HepG2 (cell line): ENCODE results near the gene SLC7A8. TPM values are rescaled to one million over a fixed set of nuclear protein-coding genes. Genes with fewer than 3 reads are reported as not detected.

Experiments used
- ATF2 ChIP-seq: sonication (generic); formaldehyde crosslinking; IDR thresholded peaks from 2 replicates; pipeline ENCODE4 v1.4.0; 2020; ENCODE audit warnings: missing genetic modification reagents
- BRCA1 ChIP-seq: sonication (generic); formaldehyde crosslinking; IDR thresholded peaks from 2 replicates; pipeline ENCODE4 v1.4.0; 2020; ENCODE audit warnings: missing genetic modification reagents
- CAMTA2 ChIP-seq: sonication (generic); formaldehyde crosslinking; IDR thresholded peaks from 2 replicates; pipeline ENCODE4 v1.4.0; 2020; ENCODE audit warnings: mild to moderate bottlenecking, missing genetic modification reagents, borderline replicate concordance
- E2F2 ChIP-seq: sonication (generic); formaldehyde crosslinking; IDR thresholded peaks from 2 replicates; pipeline ENCODE4 v1.4.0; 2020; ENCODE audit warnings: missing genetic modification reagents, borderline replicate concordance
- HNRNPUL1 ChIP-seq: fragments of 200-400 bp; formaldehyde crosslinking; IDR thresholded peaks from 2 replicates; pipeline ENCODE4 v1.6.1; 2017; ENCODE audit warnings: low read depth, mild to moderate bottlenecking, low read length, moderate library complexity
- ISL2 ChIP-seq: sonication (generic); formaldehyde crosslinking; IDR thresholded peaks from 2 replicates; pipeline ENCODE4 v1.5.0; 2020; ENCODE audit warnings: missing genetic modification reagents
- JDP2 ChIP-seq: sonication (generic); formaldehyde crosslinking; IDR thresholded peaks from 2 replicates; pipeline ENCODE4 v1.8.1; 2022; ENCODE audit warnings: missing genetic modification reagents, borderline replicate concordance
- MEF2D ChIP-seq: sonication (generic); formaldehyde crosslinking; IDR thresholded peaks from 2 replicates; pipeline ENCODE4 v1.5.1; 2020; ENCODE audit warnings: mild to moderate bottlenecking, missing genetic modification reagents
- MEIS1 ChIP-seq: sonication (generic); formaldehyde crosslinking; IDR thresholded peaks from 2 replicates; pipeline ENCODE4 v1.9.0; 2021; ENCODE audit warnings: mild to moderate bottlenecking, missing genetic modification reagents, moderate library complexity, borderline replicate concordance
- NFYB ChIP-seq: sonication (generic); formaldehyde crosslinking; IDR thresholded peaks from 2 replicates; pipeline ENCODE4 v1.4.0; 2020; ENCODE audit warnings: missing genetic modification reagents
- PRDM10 ChIP-seq: sonication (generic); formaldehyde crosslinking; IDR thresholded peaks from 2 replicates; pipeline ENCODE4 v1.4.0; 2020; ENCODE audit warnings: low read depth, missing genetic modification reagents
- TAF15 ChIP-seq: fragments of 200-400 bp; formaldehyde crosslinking; IDR thresholded peaks from one replicate; pipeline ENCODE4 v1.6.1; 2018; ENCODE audit warnings: mild to moderate bottlenecking, low read depth, low read length; ENCODE audit not compliant: poor library complexity, severe bottlenecking
- ZNF780A ChIP-seq: sonication (generic); formaldehyde crosslinking; IDR thresholded peaks from 2 replicates; pipeline ENCODE4 v1.8.0; 2022; ENCODE audit warnings: mild to moderate bottlenecking, missing genetic modification reagents, moderate library complexity
- polyA plus RNA-seq, 8 experiments: library from polyadenylated mRNA; depleted of rRNA in 3 of 8; stranded (reverse) in 7 of 8; unstranded in 1 of 8; fragments of >200 nt; fragmentation: Illumina TruSeq in 4 of 8; extraction: Trizol in 4 of 8; gene quantifications; 2 replicates each; pipeline versions ENCODE4 v1.2.1 to v1.2.3, GENCODE V29; 2011 to 2016; ENCODE audit warnings: low read depth in 4 of 8, missing spikeins in 1 of 8, mixed read lengths in 1 of 8; ENCODE audit not compliant: insufficient read depth in 1 of 8
- total RNA-seq, 5 experiments: library from RNA; depleted of rRNA; stranded (reverse); fragments of >200 nt; fragmentation: Illumina TruSeq; extraction: Trizol; gene quantifications; 2 replicates each; pipeline ENCODE4 v1.2.3, GENCODE V29; 2016; ENCODE audit warnings: low read depth in 1 of 5
- TF ChIP-seq, protein P1 (sequence below): sonication (generic); formaldehyde crosslinking; IDR thresholded peaks from 2 replicates; pipeline ENCODE4 v1.5.0; 2020; ENCODE audit warnings: mild to moderate bottlenecking, missing genetic modification reagents, moderate library complexity
- TF ChIP-seq, protein P2 (sequence below): sonication (generic); formaldehyde crosslinking; IDR thresholded peaks from 2 replicates; pipeline ENCODE4 v1.5.0; 2020; ENCODE audit warnings: missing genetic modification reagents
- TF ChIP-seq, protein P3 (sequence below), 2 experiments: IDR thresholded peaks; 2 replicates each; pipeline ENCODE4 v1.6.1; 2011 to 2012; ENCODE audit warnings: low read length in 2 of 2, borderline replicate concordance in 1 of 2, low read depth in 1 of 2, mild to moderate bottlenecking in 1 of 2, moderate library complexity in 1 of 2

Gene SLC7A8
- total and polyA plus RNA-seq, 2 of the 13 experiments (the other 11 are each of a cell fraction or from before 2014, with no cell fraction given) = 0.25 TPM; not detected in 1

DNA sequence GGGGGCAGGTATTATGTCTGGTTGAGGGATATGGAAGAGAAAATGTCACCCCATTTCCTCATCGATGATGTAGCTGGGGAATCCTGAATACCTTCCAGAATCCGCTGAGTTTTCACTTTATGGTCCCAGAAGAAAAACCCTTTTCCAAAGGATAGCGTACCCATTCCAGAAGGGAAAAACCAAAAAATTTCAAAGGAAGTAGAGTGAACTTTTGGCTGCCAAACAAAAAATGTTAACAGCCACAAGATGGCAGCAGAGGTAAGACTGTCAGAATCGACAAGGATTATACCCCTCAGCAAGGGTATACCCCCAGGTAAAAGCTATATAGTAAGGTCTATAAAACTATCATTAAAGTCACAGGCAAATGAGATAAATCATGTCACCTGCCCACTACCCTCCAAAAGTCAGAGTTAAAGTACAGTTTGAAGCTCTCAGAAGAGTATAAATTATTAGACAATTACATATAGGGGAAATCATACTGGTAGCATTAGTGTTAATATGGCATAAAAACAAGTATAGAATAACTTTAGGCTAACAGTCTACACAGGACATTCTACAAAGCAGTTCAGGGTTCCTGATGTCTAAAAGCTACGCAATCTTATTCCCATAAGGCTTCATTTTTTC is 106.6 kb downstream of the SLC7A8 start (continued):
- TF ChIP-seq, protein P1, sequence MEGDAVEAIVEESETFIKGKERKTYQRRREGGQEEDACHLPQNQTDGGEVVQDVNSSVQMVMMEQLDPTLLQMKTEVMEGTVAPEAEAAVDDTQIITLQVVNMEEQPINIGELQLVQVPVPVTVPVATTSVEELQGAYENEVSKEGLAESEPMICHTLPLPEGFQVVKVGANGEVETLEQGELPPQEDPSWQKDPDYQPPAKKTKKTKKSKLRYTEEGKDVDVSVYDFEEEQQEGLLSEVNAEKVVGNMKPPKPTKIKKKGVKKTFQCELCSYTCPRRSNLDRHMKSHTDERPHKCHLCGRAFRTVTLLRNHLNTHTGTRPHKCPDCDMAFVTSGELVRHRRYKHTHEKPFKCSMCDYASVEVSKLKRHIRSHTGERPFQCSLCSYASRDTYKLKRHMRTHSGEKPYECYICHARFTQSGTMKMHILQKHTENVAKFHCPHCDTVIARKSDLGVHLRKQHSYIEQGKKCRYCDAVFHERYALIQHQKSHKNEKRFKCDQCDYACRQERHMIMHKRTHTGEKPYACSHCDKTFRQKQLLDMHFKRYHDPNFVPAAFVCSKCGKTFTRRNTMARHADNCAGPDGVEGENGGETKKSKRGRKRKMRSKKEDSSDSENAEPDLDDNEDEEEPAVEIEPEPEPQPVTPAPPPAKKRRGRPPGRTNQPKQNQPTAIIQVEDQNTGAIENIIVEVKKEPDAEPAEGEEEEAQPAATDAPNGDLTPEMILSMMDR (CRISPR knock-in tag) = peak; percentile 70
- TF ChIP-seq ATF2 (CRISPR knock-in tag) (no peak), MEF2D (no peak), MEIS1 (CRISPR knock-in tag) (no peak), PRDM10 (CRISPR knock-in tag) (no peak), NFYB (CRISPR knock-in tag) (no peak), CAMTA2 (no peak), ZNF780A (CRISPR knock-in tag) (no peak), E2F2 (CRISPR knock-in tag) (no peak), HNRNPUL1 (no peak), ISL2 (CRISPR knock-in tag) (no peak), BRCA1 (CRISPR knock-in tag) (no peak), TAF15 (no peak), JDP2 (CRISPR knock-in tag) (no peak)
- TF ChIP-seq, protein P2, sequence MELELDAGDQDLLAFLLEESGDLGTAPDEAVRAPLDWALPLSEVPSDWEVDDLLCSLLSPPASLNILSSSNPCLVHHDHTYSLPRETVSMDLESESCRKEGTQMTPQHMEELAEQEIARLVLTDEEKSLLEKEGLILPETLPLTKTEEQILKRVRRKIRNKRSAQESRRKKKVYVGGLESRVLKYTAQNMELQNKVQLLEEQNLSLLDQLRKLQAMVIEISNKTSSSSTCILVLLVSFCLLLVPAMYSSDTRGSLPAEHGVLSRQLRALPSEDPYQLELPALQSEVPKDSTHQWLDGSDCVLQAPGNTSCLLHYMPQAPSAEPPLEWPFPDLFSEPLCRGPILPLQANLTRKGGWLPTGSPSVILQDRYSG = no peak
- TF ChIP-seq, protein P3, sequence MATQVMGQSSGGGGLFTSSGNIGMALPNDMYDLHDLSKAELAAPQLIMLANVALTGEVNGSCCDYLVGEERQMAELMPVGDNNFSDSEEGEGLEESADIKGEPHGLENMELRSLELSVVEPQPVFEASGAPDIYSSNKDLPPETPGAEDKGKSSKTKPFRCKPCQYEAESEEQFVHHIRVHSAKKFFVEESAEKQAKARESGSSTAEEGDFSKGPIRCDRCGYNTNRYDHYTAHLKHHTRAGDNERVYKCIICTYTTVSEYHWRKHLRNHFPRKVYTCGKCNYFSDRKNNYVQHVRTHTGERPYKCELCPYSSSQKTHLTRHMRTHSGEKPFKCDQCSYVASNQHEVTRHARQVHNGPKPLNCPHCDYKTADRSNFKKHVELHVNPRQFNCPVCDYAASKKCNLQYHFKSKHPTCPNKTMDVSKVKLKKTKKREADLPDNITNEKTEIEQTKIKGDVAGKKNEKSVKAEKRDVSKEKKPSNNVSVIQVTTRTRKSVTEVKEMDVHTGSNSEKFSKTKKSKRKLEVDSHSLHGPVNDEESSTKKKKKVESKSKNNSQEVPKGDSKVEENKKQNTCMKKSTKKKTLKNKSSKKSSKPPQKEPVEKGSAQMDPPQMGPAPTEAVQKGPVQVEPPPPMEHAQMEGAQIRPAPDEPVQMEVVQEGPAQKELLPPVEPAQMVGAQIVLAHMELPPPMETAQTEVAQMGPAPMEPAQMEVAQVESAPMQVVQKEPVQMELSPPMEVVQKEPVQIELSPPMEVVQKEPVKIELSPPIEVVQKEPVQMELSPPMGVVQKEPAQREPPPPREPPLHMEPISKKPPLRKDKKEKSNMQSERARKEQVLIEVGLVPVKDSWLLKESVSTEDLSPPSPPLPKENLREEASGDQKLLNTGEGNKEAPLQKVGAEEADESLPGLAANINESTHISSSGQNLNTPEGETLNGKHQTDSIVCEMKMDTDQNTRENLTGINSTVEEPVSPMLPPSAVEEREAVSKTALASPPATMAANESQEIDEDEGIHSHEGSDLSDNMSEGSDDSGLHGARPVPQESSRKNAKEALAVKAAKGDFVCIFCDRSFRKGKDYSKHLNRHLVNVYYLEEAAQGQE (IDR thresholded peaks at IDR 0.05; ENCODE audit: borderline replicate concordance in 1 of 2, low read depth in 1 of 2, low read length in 2 of 2) = no peak
